HG03060 (cell line): ENCODE measurements around the gene FEZF2.

Source experiments
- ATAC-seq: cut with Tn5 transposase; IDR thresholded peaks from one replicate; pipeline ENCODE4 v1.9.1; 2021; ENCODE audit warnings: low read depth, moderate number of reproducible peaks; ENCODE audit not compliant: unreplicated experiment

Gene FEZF2

DNA sequence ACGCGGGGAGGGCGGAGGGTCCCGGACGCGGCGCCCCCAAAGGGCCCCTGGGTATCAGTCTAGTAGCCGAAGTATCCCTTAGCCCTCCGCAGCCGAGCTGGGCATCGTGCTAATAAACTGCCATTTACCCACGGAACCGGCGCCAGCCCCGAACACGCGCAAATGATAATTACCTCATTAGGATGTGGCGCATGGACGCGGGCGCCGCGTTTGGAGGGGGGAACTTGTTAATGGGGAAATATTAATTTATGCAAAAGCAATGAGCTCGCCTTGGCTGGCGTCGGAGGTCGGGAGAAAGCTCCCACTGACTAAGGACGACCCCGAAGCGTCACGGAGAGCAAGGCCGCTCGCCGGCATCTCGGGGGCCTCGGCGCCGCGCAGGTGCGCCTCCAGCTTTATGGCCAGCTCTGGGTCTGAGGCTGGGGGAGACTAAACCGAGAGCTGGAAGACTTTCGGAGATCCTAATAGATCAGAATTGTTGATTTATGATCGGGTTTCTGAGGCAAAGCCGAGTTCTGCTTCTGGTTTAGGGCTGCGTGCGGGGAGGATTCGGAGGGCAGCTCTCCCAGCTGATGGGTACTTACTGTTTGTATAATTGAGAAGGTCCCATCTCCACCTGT, 474 bp upstream of the FEZF2 start:
- ATAC-seq: no peak

DNA sequence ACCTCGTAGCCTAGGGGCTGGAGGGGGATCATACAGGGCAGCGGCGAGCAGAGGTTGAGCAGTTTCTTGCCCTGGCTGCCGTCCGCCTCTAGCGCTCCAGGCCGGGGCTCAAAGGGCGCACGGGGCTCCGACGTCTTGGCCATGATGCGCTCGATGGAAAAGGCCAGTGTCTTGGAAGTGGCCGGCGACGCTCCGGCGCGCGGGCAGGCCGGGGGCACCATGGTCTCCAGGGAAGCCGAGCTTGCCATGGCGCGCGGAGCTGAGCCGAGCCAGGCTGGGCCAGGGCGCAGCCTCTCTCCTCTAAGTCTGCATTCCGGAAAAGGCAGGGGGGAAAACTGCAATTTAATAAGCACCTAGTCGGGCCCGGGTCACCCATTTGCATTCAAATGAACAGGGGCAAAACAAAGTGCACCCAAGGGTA, 719 bp downstream of the FEZF2 start:
- no peak for ATAC-seq

DNA sequence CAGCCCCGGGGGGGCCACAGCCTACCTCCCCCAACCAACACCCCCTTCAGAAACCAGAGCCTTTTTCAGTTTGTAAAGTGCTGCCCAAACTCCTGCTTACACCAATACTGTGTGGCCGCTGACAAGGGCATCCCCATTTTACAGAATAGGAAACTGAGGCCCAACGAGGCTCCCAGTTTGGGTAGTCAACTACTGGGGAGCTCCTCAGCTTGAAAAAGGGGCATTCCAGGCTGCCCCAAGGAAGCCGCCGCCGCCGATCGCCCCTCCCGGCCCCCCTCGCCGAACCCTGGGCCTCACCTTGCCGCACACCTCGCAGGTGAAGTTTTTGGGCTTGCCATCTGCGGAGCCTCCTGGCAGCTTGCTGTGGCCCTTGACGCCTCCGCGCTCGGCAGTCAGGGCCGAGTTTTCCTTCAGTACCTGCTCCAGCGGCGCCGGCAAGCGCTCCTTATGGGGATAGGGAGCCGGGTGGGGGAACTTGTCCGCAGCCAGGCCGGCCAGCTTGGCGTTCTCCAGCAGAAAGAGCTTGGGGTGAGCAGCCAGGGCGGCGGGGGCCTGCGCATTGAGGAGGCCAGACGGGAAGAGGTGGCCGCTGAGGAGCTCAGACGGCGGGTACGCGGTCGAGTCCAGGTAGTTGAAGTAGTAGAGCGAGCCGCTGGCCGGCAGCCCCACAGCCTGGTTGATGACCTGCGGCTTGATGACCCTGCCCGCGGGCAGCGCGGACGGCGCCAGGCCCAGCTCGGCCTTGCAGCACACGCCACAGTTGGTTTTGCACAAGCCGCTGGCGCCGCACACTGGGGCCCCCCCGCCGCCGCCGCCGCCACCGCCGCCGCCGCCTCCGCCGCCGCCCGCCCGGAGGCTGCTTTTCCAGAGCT, 1.4 kb downstream of the FEZF2 start:
- no peak for ATAC-seq

DNA sequence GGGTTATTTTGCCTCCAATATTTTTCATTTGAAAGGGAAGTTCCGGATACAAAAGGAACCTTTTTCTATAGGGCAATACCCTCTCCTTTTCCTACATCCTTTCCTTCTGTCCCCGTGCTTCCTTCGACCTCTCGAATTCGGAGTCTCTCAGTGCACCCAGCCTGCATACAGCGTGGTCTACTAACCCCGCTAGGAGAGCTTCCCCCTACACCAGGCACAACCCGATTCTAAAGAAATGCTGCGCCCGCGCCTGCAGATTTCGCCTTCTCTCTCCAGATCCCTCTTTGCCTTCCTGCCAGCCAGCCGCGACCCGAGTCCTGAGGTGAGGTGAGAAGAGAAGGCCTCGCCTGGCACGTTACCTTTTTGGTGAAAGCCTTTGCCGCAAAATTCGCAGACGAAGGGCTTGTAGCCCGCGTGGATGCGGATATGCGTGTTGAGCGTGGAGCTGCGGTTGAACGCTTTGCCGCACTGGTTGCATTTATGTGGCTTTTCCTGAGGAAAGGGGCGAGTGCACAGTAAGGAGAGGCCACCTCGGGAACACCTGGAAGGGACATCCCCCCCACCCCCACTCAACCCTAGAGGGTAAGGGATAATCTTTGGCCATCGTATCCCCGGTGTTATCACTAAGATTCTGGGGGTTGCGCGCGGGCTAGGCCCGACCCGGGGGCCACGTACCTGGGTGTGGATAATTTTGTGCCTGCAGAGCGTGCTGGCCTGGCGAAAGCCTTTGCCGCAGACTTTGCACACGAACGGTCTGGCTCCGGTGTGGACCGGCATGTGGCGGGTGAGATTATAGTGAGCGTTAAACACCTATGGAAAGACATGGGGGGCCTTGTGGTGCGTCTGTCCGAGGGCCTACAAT, 2.3 kb downstream of the FEZF2 start:
- ATAC-seq: no peak

DNA sequence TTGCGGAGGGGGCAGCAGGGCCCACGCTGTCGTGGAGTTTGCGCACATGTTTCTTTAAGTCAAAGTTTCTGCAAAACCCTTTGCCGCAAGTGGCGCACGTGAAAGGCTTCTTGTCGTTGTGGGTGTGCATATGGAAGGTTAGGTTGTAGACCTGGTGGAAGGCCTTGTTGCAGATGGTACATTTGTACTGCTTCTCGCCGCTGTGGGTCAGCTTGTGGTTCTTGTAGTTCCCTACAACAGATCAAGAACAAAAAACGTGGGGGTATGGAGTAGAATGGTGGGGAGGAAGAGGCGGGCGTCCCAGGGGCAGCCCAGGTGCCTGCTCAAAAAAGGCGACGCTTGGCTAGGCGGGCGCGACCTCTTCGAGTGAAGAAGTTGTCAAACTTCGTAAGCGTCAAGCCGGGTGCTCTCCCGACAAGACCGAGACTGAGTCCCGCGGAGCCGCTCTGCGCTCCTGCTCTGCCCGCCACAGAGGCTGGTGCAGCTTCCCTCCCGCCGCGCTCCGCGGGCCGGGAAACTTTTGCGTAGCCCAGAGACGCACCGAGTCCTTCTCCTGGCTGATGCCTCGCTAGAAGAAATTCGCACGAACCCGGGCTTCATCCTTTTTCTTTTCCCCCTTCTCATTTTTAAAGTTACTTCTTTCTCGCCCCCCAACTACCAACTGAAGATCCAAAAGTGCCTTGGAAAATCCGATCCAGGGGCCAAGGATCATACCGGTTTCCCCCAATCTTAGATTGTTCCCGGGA, 3.1 kb downstream of the FEZF2 start:
- ATAC-seq: no peak

DNA sequence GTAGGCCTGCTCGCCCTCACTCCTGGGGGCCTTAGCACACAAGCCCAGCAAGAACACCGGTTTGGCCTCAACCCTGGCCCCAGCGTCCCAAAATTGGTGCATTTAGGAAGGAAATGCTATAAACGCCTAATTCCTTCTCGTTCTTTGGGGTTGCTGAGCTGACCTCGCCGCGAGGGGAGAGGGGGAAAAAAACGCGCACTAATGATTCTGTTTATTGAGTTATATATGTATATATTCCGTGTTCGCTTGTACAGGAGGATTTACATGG, 3.9 kb downstream of the FEZF2 start:
- no peak for ATAC-seq

DNA sequence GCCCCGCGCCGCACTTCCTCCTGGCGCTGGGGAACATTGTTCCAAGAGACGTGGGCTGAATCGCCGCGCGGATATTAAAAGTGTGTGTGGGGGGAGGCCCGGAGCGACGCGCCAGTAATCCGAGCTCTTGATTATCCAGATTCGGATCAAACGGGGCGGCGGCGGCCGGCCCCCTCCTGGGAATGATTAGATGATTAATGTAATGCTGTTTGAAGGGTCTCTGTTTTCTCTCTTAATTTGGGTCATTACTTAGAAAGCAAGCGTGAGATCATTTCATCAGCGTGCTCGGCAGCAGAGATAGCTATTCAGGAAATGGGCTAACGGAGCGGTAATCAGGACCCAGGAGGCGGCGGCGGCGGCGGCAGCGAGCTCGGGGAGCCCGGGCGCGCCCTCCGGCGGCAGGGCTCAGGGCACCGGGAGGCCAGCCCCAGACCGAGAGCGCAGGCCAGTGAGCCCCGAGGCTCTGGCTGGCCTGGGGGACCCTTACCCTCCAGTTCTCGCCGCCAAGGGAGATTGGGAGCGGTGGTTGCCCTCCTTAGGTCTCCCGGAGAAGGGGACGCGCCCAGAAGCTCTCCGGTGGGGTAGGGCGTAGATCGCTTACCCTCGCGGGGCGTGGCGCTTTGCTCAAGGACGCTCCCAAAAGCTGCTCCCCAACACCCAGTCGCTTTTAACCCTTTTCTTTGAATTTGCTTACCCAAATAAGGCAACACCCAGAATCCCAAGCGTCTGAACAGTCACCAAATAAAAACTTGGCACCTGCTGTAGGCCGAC, 4.5 kb downstream of the FEZF2 start:
- ATAC-seq: no peak

DNA sequence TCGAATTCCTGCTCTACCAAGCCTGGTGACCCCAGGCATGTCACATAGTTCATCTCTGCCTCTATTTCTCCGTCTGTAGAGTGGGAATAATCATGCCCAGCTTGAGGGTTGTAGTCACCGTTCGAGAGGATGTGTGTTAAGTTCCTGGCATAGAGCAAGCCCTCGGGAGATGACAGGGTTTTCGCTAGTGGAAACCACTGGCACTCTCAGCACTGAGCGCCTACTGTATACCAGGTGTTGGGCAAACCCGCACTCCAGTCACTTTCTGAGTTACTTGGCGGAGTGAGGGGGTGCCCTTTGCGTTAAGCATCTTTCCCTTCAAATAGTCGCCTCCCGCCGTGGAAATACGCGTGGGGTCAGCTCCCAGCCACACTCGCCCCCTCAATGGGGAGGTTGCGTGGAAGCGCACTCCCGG, 5.1 kb downstream of the FEZF2 start:
- no peak for ATAC-seq

DNA sequence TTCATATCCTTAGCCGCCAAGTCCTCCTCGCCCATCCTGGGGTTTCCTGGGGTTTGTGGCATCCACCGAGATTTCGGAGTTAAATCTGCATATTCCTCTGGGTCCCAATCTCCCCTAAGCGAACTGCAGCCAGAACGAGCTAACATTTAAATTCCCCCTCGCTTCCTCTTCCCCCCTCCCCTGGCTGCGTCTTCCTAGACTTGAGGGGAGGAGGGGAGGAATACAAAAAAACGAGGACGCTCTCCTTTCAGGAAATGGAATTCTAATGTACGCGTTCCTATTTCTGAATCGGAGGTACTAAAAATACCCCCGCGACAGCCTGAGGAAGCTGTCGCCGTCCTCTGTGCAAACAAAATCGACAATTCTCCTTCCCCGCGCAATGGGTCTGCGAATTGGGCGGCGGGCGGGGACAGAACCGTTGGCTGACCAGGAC, 5.6 kb downstream of the FEZF2 start:
- ATAC-seq: no peak

DNA sequence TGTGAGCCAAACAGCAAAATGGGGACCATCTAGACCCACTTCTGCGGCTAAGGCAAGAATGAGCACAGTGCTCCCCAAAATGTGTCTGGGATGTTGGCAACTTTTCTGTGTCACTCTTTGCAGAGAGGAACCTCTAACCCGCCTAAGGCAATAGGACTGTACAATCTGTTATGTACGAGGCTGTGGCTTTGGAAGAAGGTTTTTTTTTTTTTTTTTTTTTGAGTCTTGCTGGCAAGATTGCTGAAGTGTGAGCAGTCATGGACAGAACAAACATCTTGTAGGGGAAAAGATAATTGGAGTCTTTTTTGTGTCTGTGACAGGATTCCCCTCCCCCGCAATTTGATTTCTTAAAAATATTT, 7.2 kb downstream of the FEZF2 start:
- ATAC-seq: no peak

DNA sequence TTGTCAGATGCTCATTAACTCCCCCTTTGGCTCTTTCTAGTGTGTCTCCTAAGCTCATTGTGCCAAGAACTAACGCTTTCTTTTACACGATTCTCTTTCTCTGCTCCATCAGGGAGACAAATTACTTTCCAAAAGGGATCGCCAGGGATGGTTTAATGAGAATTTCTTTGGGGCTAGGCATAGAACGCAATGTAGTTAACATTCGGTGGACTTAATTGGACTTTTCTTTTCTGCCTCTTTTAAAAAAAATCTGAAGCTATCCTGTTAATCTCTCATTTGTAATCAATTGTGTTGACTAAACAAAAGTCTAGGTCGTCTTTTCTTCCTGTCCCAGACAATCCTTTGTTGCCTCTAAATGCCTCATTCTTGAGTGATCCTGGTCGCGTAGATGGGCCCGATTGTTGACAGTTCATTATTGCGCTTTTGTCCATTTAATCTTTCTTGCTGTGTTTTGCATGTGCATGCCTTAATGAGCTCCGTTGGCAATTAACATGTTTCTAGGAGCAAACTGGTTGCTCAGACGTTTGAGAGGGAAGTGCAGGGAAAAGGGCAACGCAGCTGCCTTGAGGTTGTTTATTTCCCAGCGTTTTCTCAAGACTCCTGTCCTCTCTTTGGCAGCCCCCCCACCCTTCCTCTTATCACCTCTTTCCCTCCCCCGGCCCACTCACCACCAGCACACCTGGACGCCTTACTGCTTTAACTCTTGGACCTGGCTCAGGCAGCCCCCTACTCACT, 7.8 kb downstream of the FEZF2 start:
- ATAC-seq: no peak

DNA sequence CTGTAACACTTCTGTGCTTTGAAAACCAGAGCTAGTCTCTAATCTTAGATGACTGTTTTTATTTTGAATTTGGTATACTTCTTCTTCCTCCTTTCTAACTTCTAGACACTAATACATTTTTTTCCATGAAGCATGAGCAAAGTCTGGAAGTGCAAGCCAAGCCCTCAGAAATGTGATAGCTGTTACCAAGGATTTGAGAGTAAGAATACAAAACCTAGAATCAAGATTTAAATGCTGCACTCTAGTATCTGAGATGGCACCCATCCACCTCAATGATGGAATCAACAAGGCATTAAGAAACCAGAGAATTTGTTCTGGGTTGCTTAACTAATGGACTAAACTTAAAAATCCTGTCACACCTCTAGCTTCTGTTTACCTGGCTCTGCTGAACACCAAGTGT, 9.2 kb downstream of the FEZF2 start:
- no peak for ATAC-seq

DNA sequence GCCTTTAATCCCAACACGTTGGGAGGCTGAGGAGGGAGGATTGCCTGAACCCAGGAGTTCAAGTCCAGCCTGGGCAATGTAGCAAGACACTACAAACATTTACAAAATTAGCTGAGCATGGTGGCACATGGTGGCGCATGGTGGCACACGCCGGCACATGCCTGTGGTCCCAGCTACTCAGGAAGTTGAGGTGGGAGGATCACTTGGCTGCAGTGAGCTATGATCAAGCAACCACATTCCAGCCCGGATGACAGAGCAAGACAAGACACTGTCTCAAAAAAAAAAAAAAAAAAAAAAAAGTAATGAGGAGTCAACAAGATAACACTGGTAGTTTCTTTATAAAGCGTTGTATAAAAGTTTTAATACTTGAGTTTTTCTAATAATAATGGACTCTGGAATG, 10.1 kb downstream of the FEZF2 start:
- no peak for ATAC-seq

DNA sequence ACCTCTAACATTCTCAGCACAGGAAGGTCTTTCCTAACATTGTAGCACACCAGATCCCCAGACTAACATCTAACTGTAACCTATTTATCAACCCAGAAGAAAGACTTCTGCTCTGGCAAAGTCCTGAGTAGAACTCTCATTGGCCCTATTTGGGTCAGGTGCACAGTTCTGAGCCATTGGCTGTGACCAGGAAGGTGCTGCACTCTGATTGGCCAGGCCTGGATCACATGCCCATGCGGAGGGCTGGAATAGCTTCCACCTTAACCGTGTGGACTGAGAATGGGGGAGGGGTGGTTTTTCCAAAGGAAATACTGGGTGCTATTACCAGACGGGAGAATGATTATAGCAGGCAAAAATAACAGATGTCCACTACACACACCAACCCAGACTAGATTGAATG, 11.5 kb downstream of the FEZF2 start:
- ATAC-seq: no peak

DNA sequence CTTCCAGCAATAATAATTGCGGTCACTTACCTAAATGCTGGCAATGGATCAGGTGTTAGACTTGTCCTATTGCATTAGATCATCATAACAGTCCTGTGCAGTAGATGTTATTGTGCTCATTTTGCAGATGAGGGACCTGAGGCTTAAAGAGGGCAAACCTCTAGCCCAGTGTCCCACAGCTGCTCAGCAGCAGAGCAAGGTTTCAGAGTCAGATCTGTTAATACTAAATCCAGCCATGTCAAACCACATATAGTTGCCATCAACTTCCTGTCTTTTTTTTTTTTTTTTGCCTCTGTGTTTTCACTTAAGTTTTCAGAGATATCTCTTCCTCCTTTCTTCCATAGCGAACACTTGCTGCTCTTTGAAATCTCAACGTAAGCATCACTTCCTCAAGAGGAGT, 12.1 kb downstream of the FEZF2 start:
- no peak for ATAC-seq

DNA sequence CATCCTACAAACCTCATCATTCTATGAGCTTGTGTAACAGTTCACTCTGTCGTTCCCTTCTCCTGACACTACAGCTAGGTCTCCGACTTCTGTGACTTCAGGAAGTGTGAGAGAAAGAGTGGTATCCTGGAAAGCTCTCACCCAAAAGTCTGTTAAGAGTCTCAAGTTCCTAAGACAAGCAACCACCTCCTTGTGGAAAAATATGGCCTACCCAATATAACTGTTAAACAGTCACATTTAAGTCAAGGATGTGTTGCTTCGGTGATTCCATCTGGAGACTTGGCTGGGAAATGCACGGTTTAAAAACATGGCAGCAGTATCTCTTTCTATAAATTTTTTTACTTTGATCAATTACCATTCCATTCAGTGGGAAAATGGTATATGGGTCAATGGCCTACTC, 13.8 kb downstream of the FEZF2 start:
- ATAC-seq: no peak

DNA sequence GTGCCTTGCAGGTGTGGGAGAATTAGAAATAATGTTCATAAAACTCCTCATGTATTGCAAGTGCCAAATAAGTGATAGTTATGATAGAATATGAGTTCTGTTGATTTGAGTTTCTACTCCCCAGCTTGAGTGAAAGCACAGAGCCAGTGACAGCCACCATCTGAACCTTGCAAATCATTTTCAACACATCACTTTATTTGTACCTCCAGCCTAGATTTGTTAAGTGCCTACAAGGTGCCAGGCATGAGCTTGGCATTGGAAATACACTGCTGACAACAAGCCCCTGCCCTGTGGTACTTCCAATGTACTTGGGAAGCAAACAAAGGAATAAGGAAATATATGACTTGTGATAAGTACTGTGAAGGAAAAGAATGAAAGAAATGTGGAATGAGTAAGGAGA, 17.0 kb downstream of the FEZF2 start:
- ATAC-seq: no peak

DNA sequence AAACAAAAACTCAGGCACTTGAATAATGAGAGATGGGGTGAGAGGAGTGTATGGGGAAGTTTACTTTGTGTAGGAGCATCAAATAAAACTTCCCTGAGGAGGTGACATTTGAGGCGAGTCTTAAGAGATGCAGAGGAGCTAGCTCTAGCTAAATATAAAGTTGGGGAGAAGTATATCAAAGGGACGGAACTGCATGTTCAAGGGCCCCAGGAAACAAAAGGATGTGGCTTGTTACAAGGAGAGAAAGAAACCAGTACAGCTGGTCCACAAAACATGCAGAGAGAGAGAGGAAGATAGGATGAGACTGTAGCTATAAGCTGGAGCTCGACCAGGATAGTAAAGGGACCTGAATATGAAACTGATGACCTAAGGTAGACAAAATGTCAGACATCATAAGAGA, 17.6 kb downstream of the FEZF2 start:
- ATAC-seq: no peak

DNA sequence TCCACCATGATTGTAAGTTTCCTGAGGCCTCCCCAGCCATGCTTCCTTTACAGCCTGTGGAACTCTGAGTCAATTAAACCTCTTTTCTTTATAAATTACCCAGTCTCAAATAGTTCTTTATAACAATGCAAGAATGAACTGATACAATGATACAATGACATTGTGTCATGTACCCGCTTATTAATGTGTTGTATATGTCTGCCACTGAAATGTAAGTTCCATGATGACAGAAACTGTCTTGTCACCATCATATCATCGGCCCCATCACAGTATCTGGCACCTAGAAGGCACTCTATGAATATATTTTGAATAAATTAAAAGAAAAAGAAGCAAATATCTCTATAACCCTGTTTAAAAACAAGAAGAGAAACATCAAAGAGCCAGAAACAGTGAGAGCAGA, 29.6 kb downstream of the FEZF2 start:
- ATAC-seq: no peak

DNA sequence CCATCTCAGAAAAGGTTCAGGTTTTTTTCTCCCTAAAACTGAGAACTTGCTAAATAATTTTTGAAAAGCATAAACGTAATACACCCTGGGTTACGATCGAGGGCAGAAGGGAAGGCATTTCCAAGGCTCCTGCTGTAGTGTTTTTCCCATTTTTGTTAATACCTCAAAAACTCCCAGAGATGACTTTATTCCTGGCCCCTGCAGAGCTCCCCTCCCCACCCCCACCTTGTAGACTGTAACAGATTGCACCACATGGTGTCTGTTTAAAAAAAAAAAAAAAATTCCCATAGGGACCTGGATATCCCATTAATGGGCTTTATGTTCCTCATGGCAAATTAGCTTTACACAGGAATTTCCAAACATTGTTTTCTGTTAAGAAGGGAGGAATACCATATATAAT, 38.2 kb downstream of the FEZF2 start:
- ATAC-seq: no peak
